Stimulated activated CD8-positive, alpha-beta memory T cell treated with anti-CD3 and anti-CD28 coated beads, Interleukin-15, amount 100 ng/mL, for 24 hours (primary cell): ENCODE measurements around the gene ADGRD1.

Experiments used
- DNase-seq: peaks from one replicate; pipeline ENCODE4 v3.0.0-alpha.2; 2020; ENCODE audit warnings: low read depth

Gene ADGRD1

DNA sequence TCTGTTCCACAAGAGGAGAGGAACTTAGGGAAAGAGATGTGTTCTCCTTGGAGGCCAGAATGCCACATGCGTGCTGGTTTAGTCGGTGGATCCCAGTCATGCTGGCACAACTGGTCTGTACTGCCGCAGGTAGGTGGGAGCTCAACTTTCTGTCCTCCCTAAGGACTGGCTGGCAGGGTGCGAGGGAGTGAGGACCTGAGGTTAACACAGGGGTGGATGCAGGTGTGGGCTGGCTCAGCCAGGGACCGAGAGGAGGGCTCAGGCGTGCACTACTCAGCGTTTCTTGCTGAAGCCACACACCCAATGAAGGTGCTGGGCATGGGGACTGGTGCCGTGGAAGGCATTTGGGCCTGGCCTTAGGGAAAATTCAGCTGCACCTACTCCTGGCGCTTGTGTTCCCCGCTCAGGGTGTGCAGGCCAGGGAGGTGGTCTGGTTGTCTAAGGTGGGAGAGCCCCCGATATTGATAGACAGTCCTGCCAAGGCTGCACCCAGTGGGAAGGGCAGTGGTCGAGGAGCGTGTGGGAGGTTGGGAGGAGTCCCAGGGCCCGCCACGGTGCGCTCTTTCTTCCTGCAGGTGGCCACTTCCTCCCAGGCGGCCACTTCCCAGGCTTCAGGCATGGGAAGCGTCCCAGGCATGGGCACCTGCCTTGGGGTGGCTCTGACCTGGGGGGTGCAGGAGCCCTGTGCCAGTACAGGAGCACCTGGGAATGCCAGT is 138.4 kb downstream of the ADGRD1 start:
- DNase-seq = no peak

DNA sequence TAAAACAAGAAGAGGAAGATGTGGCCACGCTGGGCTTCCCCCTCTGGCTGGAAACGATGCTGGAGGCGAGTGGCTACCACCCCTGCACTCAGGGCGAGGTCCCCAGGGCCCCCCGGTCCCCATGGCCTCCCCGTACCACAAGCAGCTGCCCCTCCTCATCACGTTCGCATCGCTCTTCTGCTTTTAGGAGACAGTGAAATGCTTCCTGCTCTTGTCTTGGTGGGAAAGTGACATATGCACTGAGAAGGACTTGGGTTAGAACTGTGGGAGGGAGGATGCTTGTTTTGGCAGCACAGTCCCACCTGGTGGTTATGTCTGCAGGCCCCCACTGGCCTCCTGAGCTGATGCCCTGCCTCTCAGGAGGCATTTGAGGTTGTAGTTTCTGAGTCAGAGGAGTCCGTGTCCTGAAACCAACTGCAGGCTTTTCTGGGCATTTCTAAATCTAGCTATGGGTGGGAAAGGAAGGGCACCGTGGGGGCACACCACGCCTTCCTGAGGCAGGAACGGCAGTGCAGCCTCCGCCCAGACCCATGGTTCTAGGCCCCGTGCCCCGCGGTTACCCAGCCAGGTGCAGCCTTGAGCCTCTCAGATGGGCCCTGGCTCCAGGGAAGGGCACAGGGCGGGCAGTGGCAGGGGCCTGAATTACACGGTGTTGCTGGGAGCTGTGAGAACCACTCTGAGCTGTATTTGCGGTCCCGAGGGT is 139.3 kb downstream of the ADGRD1 start:
- no peak for DNase-seq

- no peak for DNase-seq
These were observed 139.9 kb downstream of the ADGRD1 start for GRCh38 chr12:131093604-131093955.

DNA sequence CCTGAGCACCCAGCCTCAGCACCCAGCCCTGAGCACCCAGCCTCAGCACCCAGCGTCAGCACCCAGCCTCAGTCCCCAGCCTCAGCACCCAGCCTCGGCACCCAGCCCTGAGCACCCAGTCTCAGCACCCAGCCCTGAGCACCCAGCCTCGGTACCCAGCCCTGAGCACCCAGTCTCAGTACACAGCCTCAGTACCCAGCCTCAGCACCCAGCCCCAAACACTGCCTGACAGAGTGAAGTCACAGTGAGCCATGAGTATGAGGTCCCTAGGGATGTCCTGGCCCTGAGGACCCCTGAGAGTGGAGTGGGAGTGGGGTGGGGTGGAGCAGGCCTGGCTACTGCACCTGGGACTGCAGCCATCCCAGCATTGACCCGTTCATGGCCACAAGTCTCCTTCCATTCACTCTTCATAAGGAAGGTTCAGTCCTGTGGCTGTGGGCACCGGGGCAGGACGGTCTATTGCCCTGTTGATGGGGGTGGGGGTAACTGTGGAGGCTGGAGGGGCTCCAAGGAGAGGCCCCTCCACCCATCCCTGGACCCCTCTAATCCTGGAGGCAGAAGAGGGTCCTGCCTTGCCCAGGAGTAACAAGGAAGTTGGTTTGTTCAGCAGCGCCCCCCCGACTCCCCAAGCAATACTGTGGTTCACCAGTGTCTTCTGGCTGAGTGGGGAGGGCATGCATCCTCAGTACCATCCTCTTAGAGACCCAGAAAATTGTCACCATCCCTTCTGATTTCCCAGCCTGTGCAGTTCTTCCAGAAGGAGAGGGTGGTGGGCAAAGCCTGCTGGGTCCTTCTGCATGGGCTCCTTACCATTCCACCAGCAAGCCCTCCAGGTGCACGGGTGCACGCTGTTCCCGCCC is 140.5 kb downstream of the ADGRD1 start:
- no peak for DNase-seq

DNA sequence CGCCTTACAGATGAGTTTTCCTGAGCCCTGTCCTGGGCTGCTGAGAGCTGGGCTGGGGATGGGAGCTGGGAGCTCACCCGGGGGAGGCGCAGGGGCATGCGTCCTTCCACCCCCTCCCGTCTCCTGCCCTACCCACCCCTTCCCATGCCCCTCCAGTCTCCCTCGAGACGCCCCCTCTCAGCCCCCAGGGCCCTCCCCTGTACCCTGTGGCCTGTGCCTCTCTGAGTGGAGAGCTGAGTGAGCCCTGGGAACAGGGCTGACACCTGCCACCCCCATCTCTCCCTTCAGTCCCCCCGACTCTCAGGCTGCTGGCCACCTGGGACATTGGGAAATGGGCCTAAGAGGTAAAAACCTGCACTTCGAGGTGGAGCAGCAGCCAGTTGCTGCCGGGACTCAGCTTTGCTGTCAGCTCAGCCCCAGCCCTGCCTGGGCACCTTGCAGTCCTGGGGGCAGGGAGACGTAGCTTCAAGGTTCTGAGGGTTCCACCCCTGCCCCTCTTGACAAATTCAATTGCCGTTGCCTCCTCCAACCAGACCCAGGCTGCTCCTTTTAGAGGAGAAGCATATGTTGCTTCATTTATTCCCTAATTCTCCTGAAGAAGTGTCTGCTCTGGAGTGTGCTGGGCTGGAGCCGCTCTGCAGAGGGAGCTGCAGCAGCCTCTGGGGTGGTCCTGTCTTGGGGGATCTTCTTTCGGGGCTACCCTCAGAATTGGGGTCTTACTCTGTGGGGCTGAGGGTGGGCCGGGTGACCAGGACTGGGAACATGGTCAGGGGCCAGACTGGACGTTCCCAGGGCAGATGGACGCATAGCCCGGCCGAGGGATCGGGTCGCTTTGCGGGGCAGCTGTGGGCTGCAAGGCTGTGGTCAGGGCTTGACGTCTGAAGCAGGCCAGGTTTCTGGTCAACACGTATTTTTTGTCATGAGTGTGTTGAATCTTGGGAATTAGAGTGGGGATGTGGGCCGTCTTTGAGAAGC is 141.4 kb downstream of the ADGRD1 start:
- no peak for DNase-seq

GRCh38 chr12:131095826-131096680 is 142.3 kb downstream of the ADGRD1 start:
- no peak for DNase-seq

DNA sequence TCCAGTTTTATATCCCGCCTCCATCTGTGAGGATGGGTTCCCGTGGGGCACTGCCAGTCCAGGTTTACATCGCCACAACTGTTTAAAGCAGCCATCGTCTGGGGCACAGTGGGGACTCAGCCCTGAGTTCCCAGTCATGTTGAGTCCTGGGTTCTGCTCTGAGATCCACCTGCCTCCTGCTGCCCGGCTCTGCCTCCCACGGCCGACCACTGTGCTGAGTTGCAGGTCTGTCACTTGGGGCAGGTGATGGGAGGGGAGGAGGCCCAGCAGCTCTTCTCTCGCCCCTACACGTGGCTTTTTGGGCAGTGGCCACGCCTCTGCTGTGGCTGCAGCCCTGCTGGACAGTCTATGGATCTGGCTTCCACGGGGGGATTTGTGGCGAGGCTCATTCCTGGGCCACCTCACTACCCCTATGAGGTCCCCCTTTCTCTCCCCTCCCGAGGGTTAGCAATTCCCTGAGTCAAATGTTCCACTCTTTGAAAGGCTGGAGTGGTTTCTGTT is 143.0 kb downstream of the ADGRD1 start:
- no peak for DNase-seq

GRCh38 chr12:131097202-131098177 is 143.8 kb downstream of the ADGRD1 start:
- DNase-seq = no peak

DNA sequence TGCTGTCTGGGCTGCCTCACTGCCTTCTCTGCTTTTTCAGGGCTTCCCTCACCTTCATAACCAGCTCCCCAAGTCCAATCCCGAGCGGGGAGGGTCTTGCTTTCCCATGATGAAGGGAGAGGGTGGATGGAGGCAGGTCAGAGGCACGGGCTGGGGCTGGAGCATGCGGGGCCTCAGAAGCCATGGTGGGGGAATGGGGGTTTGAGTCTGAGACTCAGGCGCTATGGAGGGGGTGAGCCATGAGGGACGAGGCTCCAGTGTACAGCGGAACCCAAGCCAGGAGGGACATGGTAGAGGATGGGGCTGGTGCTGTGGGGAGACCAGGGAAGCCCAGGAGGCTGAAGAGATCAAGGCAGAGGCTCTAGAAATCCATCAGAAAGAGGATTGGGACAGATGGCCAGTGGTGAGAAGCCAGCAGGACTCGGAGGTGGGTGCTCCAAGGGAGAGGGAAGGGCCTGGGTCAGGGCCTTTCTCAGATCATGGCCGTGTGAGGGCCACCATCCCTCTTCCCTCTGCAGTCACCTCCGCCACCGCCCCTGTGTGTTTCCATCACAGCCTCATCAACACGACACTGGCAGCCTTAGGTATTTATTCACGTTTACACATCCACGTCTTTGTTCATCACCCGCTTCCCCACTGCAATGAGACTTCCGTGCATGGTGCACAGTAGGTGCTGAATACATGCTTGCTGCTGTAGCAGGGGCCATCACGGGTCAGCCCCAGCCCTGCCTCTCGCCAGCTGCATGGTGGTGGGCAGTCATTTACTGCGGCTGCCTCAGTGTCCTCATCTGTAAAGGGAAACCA is 144.7 kb downstream of the ADGRD1 start:
- DNase-seq = no peak

DNA sequence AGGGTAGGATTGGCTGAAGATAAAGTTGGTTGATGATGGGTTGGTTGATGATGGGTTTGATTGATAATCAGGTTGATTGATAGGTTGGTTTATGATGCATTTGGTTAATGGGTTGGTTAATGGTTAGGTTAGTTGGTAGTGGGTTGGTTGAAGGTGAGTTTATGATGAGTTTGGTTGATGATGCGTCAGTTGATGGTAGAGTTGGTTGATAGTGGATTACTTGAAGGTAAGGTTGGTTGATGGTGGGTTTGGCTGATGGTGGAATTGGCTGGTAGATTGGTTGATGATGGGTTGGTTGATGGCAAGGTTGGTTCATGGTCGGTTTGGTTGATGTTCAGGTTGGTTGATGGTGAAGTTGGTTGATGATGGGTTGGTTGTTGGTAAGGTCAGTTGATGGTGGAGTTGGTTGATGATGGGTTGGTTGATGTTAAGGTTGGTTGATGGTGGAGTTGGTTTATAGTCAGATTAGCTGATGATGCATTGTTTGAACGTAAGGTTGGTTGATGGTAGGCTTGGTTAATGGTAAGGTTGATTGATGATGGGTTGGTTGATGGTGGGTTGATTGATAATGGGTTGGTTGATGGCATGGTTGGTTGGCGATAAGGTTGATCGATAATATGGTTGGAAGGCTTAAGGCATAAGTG is 146.4 kb downstream of the ADGRD1 start:
- DNase-seq = no peak

- DNase-seq = no peak
These were observed 147.3 kb downstream of the ADGRD1 start for GRCh38 chr12:131101006-131101405.

- no peak for DNase-seq
These were observed 148.2 kb downstream of the ADGRD1 start for GRCh38 chr12:131101703-131102492.

GRCh38 chr12:131102493-131102931 is 148.8 kb downstream of the ADGRD1 start:
- DNase-seq = no peak

DNA sequence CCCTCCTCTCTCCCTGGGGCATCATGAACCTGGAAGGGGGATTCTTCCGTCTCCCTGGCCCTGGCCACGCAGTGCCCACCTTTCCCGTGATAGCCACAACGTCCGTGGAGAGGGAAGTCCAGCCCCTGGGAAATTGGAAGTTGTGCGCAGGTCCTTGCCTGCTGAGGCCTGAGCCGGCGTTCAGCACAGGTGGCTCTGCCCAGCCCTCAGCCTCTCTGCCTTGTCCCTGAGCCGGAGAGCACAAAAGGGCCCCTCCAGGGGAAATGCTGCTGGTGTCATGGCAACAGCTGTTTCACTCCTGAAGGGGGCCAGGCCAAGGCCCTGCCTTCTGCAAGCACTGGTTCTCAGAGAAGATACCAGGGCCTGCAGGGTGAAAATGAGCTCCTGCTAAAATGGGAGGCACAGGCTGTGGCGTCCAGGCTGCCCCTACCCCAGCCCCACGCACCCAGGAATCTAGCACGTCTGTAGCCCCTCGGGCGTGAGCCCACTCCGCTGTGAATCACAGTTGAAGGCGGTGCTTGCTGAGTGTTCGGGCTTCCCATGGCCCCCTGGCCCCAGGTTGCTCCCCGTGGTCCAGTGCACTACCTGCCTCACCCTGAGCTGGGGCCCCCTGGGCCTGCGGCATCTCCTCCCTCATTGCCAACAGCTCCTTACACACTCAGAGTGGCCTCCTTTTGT is 149.4 kb downstream of the ADGRD1 start:
- DNase-seq = no peak

GRCh38 chr12:131103669-131104462 is 150.2 kb downstream of the ADGRD1 start:
- no peak for DNase-seq
